Measurements from ENCODE around the gene GLDN. TPM values are rescaled to one million over a fixed set of nuclear protein-coding genes. Genes with fewer than 3 reads are reported as not detected.

GLDN gene
- total and polyA plus RNA-seq, 2 of the 4 experiments (the other 2 are of a cell fraction), result under 0.01 TPM; not detected in 1

DNA sequence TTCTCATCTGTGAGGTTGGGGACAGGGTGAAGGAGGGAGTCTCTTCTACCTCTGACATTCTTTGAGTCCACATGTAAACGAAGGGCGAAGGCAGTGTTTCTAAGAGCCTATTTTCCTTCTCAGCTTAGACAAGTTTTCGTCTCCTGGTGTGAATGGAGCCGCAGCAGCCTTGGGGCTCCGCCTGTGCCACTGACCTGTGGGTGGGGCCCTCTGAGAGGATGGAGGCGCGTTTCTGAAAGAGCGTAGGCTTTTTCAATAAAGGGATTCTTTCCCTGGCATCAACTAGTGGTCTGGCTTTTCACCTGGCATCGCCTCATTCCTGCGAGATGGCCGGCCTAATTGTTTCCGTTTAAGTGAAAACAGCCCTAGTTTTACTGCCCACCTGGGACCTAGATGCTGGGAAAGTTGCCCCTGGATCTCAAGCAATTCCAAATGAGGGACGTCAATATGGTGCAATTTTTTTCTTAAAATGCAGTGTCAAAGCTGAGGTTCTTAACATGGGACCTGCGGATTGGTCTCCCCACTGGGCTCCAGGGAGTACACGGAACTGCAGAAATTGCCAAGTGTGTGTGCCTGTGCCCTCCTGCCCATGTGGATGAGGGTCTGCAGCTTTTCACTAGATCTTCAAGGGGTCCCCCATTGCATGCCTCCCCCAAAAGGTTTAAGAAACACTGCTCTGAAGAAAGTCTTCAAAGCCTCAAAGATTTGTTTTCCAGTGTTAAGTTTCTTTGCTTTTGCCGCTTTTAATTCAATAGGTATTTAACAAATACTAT, 958 bp downstream of the GLDN start:
- Histone ChIP-seq H2AFZ (replicated peaks; ENCODE audit: low read length, poor library complexity) (no peak overlapping the region), H3K18ac (ENCODE audit: low read depth, low read length) (no peak overlapping the region), H3K23ac (ENCODE audit: low read depth, low read length) (no peak overlapping the region), H2BK5ac (ENCODE audit: low read depth, low read length, poor library complexity, severe bottlenecking) (no peak overlapping the region), H4K91ac (ENCODE audit: insufficient read depth, low read depth, low read length) (no peak overlapping the region), H3K4me2 (ENCODE audit: low read depth, low read length) (no peak overlapping the region; the same call in 1 of the 2 replicates), H2AK5ac (ENCODE audit: low read depth, low read length) (no peak overlapping the region), H3K9ac (ENCODE audit: low read depth, low read length) (no peak overlapping the region), H3K27me3 (ENCODE audit: control insufficient read depth, insufficient read depth, low read length) (peaks cover 61% of the 10 kb centered on the region), H3K27ac (ENCODE audit: insufficient read depth, low read length) (no peak overlapping the region), H2BK120ac (ENCODE audit: low read depth, low read length) (no peak overlapping the region), H2AK9ac (replicated peaks; ENCODE audit: low read depth, low read length, poor library complexity) (no peak overlapping the region), H3K4me1 (ENCODE audit: control insufficient read depth, insufficient read depth, low read length) (no peaks in the 10 kb centered on the region; the same call in 1 of the 2 replicates), H3K56ac (ENCODE audit: extremely low read depth, insufficient read depth, low read length) (no peak overlapping the region), H2BK20ac (ENCODE audit: low read depth, low read length) (no peak overlapping the region), H3K79me1 (ENCODE audit: low read depth in 1 of 2, low read length in 2 of 2) (no peaks in the 10 kb centered on the region), H3K14ac (replicated peaks; ENCODE audit: low read depth, low read length) (no peak overlapping the region), H2BK15ac (ENCODE audit: low read depth, low read length) (no peak overlapping the region), H4K20me1 (ENCODE audit: insufficient read depth, low read length) (no peaks in the 10 kb centered on the region), H3K9me1 (ENCODE audit: insufficient read depth, low read length) (no peaks in the 10 kb centered on the region), H3K4ac (ENCODE audit: low read depth, low read length) (no peak overlapping the region), H4K8ac (ENCODE audit: low read depth in 2 of 2, low read length in 2 of 2) (no peak overlapping the region), H3K4me3 (ENCODE audit: insufficient read depth, low read depth, low read length) (no peak overlapping the region), H3K9me3 (ENCODE audit: control insufficient read depth, insufficient read depth, low read length) (no peaks in the 10 kb centered on the region), H4K5ac (ENCODE audit: low read depth, low read length) (no peak overlapping the region), H3K36me3 (ENCODE audit: control insufficient read depth, insufficient read depth, low read length) (no peaks in the 10 kb centered on the region)
- DNase-seq (no peak), ATAC-seq (ENCODE audit: low read depth) (no peak)
- intact Hi-C loops (cut with micrococcal nuclease) (no loop called here), dilution Hi-C loops (cut with HindIII; ENCODE audit: low sequenced_read_pairs, unreplicated experiment) (no loop called here), in situ Hi-C loops (cut with MboI; ENCODE audit: low sequenced_read_pairs) (no loop called here)
- POLR2A ChIA-PET (ENCODE audit: unreplicated experiment), result no interaction called here
- CTCF ChIA-PET, result no interaction called here
- TF ChIP-seq CHD1 (IDR thresholded peaks at IDR 0.05; ENCODE audit: low read depth, low read length), result no peak
- no peak for TF ChIP-seq MAZ (IDR thresholded peaks at IDR 0.05; ENCODE audit: borderline replicate concordance, low read depth, low read length)
- TF ChIP-seq RCOR1 (IDR thresholded peaks at IDR 0.05; ENCODE audit: insufficient replicate concordance, low read length), result no peak
- TF ChIP-seq NFE2L2 (IDR thresholded peaks at IDR 0.05; ENCODE audit: low read depth, low read length), result no peak
- TF ChIP-seq CEBPB (IDR thresholded peaks at IDR 0.05; ENCODE audit: low read depth, low read length), result no peak
- no TSS peak for BruUV-seq (replicated peaks)
- 61% methylated on average over 6 of the region's 16 CpGs; no CpG with 5 or more reads in 1 of the 2 experiments for WGBS, 2 experiments (ENCODE audit: extremely low coverage in 2 of 2, insufficient read length in 1 of 2)
